Pancreas (tissue), 10 donors: Measurements from ENCODE around the gene GADL1. TPM values are rescaled to one million over a fixed set of nuclear protein-coding genes. Genes with fewer than 3 reads are reported as not detected.

ENCODE experiments used
- ATAC-seq, 4 donors: fragments of 200-7000 bp; cut with Tn5 transposase; one replicate each; pipeline versions ENCODE4 v1.8.0 to v1.9.1; 2020; ENCODE audit warnings: mild to moderate bottlenecking in 4 of 4, moderate library complexity in 4 of 4
- DNase-seq, 6 donors: peaks; one replicate each; pipeline ENCODE4 v3.0.0-alpha.2; 2020
- FAIRE-seq: peaks from 2 replicates; lab custom pipeline; 2012; peaks lifted over from hg19 to GRCh38; lab: Jason Lieb, UNC
- H3K27ac ChIP-seq, 4 donors: fragments of 200-600 bp; sonication (generic); 1 replicate in 3 of 4; 2 replicates in 1 of 4; pipeline versions ENCODE4 v1.5.0 to v1.8.0; 2020
- H3K27me3 ChIP-seq, 4 donors: fragments of 200-600 bp; one replicate each; pipeline ENCODE4 v1.8.0; 2021
- H3K36me3 ChIP-seq, 3 donors: fragments of 200-600 bp; sonication (generic) in 1 of 3; one replicate each; pipeline versions ENCODE4 v1.5.0 to v1.8.0; 2020 to 2021
- H3K4me1 ChIP-seq, 3 donors: fragments of 200-600 bp; one replicate each; pipeline ENCODE4 v1.8.0; 2021
- H3K4me3 ChIP-seq, 4 donors: fragments of 200-600 bp; sonication (generic) in 2 of 4; one replicate each; pipeline versions ENCODE4 v1.5.0 to v1.8.0; 2020 to 2021
- H3K9me3 ChIP-seq, 4 donors: fragments of 200-600 bp; one replicate each; pipeline ENCODE4 v1.8.0; 2021
- WGBS, 2 donors: extraction: QIAGEN DNeasy Blood & Tissue Kit; methylation state at CpG; one replicate each; pipeline ENCODE4 v1.1.7; 2013; 5-methylcytosine and 5-hydroxymethylcytosine counted together
- intact Hi-C, 3 donors: fragments of 100-400 bp; cut with DNase I; formaldehyde crosslinking; loops; one replicate each; pipeline versions ENCODE4 v1.11.1 to v1.14.2; 2022
- polyA plus RNA-seq, 2 donors: library from polyadenylated mRNA; stranded (reverse); fragments of 200-250 nt; gene quantifications; one replicate each; pipeline ENCODE4 v1.2.3, GENCODE V29; 2013
- total RNA-seq, 6 donors: library from RNA; stranded (reverse); fragmentation: NEBNext Ultra II Directional in 4 of 6; extraction: Animal tissue kit (Norgen Biotek cat#: 25700) in 4 of 6; gene quantifications; one replicate each; pipeline versions ENCODE4 v1.2.1 to v1.2.4, GENCODE V29; 2021 to 2023
- TF ChIP-seq, protein P1 (sequence below), 4 donors: fragments of 200-600 bp; sonication (generic) in 3 of 4; IDR thresholded peaks; one replicate each; pipeline versions ENCODE4 v1.5.0 to v1.8.0; 2021; ENCODE audit warnings: antibody characterized with exemption in 4 of 4
- donor health status: healthy with polysubstance abuse.
- donor health status: DM: no; HTN: no; CAD: no; lungs with moderate emphysema.
- donor health status: DM: no; HTN: no; CAD: no.
- donor health status: control.
- donor health status: control.
- donor health status: Bipolar disorder and iron deficiency.
- donor health status: DM: yes; HTN: yes; CAD: no.
- donor health status: DM: no; HTN: no; CAD: no.
- donor health status: DM: no; HTN: no; CAD: no.
- donor health status: DM: yes; HTN: yes; CAD: no.

GADL1 gene
- total and polyA plus RNA-seq, 8 donors: 0.07 TPM; not detected in 7

DNA sequence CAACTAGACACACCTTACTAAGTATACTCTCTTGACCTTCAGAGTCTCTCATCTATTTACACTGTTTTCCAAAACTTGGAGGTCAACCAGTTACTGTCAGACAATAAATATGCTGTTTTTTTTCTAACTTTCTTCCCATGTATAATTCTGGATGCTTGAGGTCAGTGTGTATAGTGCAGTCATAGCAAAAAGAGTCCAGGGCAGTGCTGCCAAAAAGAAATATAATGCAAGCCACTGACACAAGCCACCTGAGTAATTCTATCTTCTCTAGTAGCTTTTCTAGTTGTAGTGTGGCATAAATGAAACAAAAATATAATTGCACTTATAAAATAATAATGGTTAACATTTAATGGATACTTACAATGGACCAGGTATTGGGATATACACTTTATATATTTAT lies 21.6 kb downstream of the GADL1 start:
- TF ChIP-seq, protein P1, sequence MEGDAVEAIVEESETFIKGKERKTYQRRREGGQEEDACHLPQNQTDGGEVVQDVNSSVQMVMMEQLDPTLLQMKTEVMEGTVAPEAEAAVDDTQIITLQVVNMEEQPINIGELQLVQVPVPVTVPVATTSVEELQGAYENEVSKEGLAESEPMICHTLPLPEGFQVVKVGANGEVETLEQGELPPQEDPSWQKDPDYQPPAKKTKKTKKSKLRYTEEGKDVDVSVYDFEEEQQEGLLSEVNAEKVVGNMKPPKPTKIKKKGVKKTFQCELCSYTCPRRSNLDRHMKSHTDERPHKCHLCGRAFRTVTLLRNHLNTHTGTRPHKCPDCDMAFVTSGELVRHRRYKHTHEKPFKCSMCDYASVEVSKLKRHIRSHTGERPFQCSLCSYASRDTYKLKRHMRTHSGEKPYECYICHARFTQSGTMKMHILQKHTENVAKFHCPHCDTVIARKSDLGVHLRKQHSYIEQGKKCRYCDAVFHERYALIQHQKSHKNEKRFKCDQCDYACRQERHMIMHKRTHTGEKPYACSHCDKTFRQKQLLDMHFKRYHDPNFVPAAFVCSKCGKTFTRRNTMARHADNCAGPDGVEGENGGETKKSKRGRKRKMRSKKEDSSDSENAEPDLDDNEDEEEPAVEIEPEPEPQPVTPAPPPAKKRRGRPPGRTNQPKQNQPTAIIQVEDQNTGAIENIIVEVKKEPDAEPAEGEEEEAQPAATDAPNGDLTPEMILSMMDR (IDR thresholded peaks at IDR 0.05): no peak
- H3K4me1 ChIP-seq: no peaks in the 10 kb centered on the region
- peaks cover 0 to 6% (median 0%) of the 10 kb centered on the region in 4 donors for H3K27me3 ChIP-seq
- no peak for DNase-seq
- ATAC-seq: no peak
- no peak overlapping the region for H3K27ac ChIP-seq
- no peaks in the 10 kb centered on the region for H3K9me3 ChIP-seq
- intact Hi-C loops: no loop called here
- H3K4me3 ChIP-seq: no peak overlapping the region
- no peak for FAIRE-seq
- no peaks in the 10 kb centered on the region for H3K36me3 ChIP-seq

DNA sequence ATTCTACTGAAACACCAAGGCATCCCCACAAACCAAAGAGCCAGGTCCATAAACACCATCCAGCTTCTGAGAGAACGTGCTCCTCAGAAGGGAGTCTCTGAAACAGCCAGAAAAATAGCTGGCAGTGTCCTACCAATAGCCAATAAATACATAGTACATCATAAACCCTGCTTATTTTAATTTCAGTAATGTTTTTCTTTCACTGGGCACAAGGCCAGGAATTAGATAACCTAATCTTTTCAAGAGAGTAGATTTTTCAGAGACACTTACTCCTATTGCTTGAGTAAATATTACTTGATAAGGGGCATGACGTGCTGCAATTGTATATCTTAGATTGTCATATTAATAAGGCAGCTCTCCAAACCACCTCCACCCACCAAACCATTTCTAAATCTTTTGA lies 22.7 kb downstream of the GADL1 start:
- TF ChIP-seq, protein P1 (IDR thresholded peaks at IDR 0.05): no peak
- no peak for FAIRE-seq

DNA sequence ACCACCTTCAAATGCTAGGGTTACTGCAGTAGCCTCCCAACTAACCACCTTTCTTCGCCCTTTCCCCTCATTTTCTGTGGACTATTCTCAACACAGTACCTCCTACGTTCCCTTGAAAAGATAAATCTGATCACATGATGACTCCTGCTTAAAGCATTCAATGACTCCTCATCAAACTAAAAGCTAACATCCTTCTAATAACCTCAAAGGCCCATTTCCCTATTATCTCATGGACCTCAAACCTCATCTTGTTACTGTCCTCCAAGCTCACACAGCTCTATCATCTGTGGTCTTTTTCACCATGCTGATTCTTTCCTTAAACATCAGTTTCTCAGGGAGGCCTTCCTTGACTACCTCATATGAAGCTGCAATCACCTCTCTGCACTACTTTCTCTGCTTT lies 29.6 kb downstream of the GADL1 start:
- Histone ChIP-seq H3K4me3 (no peak overlapping the region), H3K4me1 (no peaks in the 10 kb centered on the region), H3K27ac (no peak overlapping the region), H3K27me3 (no peaks in the 10 kb centered on the region), H3K36me3 (no peaks in the 10 kb centered on the region), H3K9me3 (no peaks in the 10 kb centered on the region)
- intact Hi-C loops: no loop called here
- DNase-seq: no peak
- ATAC-seq: no peak
- WGBS, 2 donors: 70 to 91% methylated on average over 2 of the region's 2 CpGs
- FAIRE-seq: no peak
- TF ChIP-seq, protein P1 (IDR thresholded peaks at IDR 0.05): no peak

More for the DNA sequence above, 22.7 kb downstream of the GADL1 start:
- Histone ChIP-seq H3K36me3 (no peaks in the 10 kb centered on the region), H3K27ac (no peak overlapping the region), H3K9me3 (no peaks in the 10 kb centered on the region), H3K27me3 (peaks cover 0 to 6% (median 0%) of the 10 kb centered on the region in 4 donors), H3K4me1 (no peaks in the 10 kb centered on the region), H3K4me3 (no peak overlapping the region)
- DNase-seq (no peak), ATAC-seq (no peak)
- 26 to 30% methylated on average over 2 of the region's 2 CpGs for WGBS, 2 donors
- intact Hi-C loops: no loop called here

DNA sequence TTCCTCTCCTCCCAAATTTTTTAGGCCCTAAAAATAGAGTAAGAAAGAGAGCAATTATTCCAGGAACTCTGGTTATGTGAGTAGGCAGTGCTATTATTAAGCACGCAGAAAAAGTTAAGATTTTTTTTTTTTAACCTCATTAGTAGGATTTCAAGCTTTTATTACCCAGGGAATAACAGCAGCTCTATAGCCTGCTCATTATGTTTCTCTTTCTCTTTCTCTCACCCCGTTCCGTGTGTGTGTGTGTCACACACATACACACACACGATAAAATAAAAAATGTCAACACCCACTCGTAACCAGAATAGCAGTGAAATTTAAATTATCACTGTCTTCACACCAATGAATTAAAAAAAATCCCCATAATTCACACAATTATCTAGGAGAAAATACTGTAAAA lies 30.3 kb downstream of the GADL1 start:
- H3K36me3 ChIP-seq: no peaks in the 10 kb centered on the region
- TF ChIP-seq, protein P1 (IDR thresholded peaks at IDR 0.05): no peak
- H3K4me1 ChIP-seq: no peaks in the 10 kb centered on the region
- no peak for ATAC-seq
- WGBS, 2 donors: 77 to 84% methylated on average over 5 of the region's 5 CpGs
- intact Hi-C loops: no loop called here
- no peaks in the 10 kb centered on the region for H3K27me3 ChIP-seq
- FAIRE-seq: no peak
- H3K27ac ChIP-seq: no peak overlapping the region
- no peaks in the 10 kb centered on the region for H3K9me3 ChIP-seq
- no peak for DNase-seq
- no peak overlapping the region for H3K4me3 ChIP-seq

DNA sequence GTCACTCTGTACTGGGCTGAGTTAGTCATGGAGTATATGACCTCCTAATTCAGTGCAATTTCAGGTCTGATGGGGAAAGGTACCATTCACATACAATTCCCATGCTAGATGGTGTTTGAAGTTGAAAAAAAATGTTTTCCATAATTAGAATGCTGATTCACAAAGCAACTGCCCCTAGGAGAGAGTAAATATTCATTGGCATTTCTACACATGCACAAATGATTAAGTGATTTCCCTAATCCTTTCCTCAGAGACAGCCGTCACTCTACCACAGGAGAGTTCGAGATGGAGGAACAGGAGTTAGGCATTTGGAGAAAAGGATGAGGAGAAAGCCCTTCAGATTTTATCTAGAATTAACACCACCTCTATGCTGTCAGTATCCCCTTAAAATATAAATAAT lies 32.5 kb downstream of the GADL1 start:
- FAIRE-seq: no peak
- DNase-seq: no peak
- intact Hi-C loops: no loop called here
- 74 to 83% methylated on average over 2 of the region's 2 CpGs for WGBS, 2 donors
- TF ChIP-seq, protein P1 (IDR thresholded peaks at IDR 0.05): no peak
- H3K27me3 ChIP-seq: no peaks in the 10 kb centered on the region
- no peak for ATAC-seq
- no peak overlapping the region for H3K4me3 ChIP-seq
- H3K27ac ChIP-seq: no peak overlapping the region
- H3K36me3 ChIP-seq: no peaks in the 10 kb centered on the region
- H3K4me1 ChIP-seq: no peaks in the 10 kb centered on the region
- H3K9me3 ChIP-seq: no peaks in the 10 kb centered on the region
